GM23248 (cell line): ENCODE data around the gene SERPINE3. TPM values are rescaled to one million over a fixed set of nuclear protein-coding genes. Genes with fewer than 3 reads are reported as not detected.
A peak's percentile ranks its signal among the peaks of the same experiment; 100 is the strongest.

ENCODE experiments used
- DNase-seq: peaks from one replicate; pipeline ENCODE4 v3.0.0-alpha.2; 2015
- H2AFZ ChIP-seq: fragments of 200-600 bp; sonication (generic); 2 replicates; pipeline ENCODE4 v1.6.1; 2016; ENCODE audit warnings: antibody characterized with exemption
- H3F3A ChIP-seq: fragments of 200-600 bp; sonication (generic); 2 replicates; pipeline ENCODE4 v1.6.1; 2016; ENCODE audit warnings: mild to moderate bottlenecking, antibody characterized with exemption, mixed run types; ENCODE audit not compliant: insufficient read depth
- H3K27ac ChIP-seq: fragments of 200-600 bp; sonication (generic); 2 replicates; pipeline ENCODE4 v1.5.1; 2016; ENCODE audit warnings: mild to moderate bottlenecking
- H3K27me3 ChIP-seq: fragments of 200-600 bp; sonication (generic); replicated peaks from 2 replicates; pipeline ENCODE4 v1.6.1; 2016; ENCODE audit warnings: mild to moderate bottlenecking; ENCODE audit not compliant: insufficient read depth
- H3K36me3 ChIP-seq: fragments of 200-600 bp; sonication (generic); 2 replicates; pipeline ENCODE4 v1.6.1; 2016; ENCODE audit warnings: low read depth, mild to moderate bottlenecking
- H3K4me1 ChIP-seq: fragments of 200-600 bp; sonication (generic); 2 replicates; pipeline ENCODE4 v1.6.1; 2016; ENCODE audit warnings: mild to moderate bottlenecking; ENCODE audit not compliant: insufficient read depth
- H3K4me2 ChIP-seq: fragments of 200-600 bp; sonication (generic); one replicate; pipeline ENCODE4 v1.6.1; 2016; ENCODE audit warnings: mild to moderate bottlenecking; ENCODE audit not compliant: unreplicated experiment
- H3K4me3 ChIP-seq: fragments of 200-600 bp; sonication (generic); 2 replicates; pipeline ENCODE4 v1.5.1; 2016; ENCODE audit warnings: mild to moderate bottlenecking
- H3K79me2 ChIP-seq: fragments of 200-600 bp; sonication (generic); 2 replicates; pipeline ENCODE4 v1.6.1; 2016; ENCODE audit warnings: mild to moderate bottlenecking; ENCODE audit not compliant: insufficient read depth
- H3K9ac ChIP-seq: fragments of 200-600 bp; sonication (generic); 2 replicates; pipeline ENCODE4 v1.6.1; 2016; ENCODE audit warnings: mild to moderate bottlenecking
- H3K9me2 ChIP-seq: fragments of 200-600 bp; sonication (generic); 2 replicates; pipeline ENCODE4 v1.6.1; 2016; ENCODE audit warnings: mixed run types, mild to moderate bottlenecking, moderate library complexity; ENCODE audit not compliant: insufficient read depth
- H3K9me3 ChIP-seq: fragments of 200-600 bp; sonication (generic); one replicate; pipeline ENCODE4 v1.6.1; 2017; ENCODE audit warnings: low read depth
- H4K20me1 ChIP-seq: fragments of 200-600 bp; sonication (generic); 2 replicates; pipeline ENCODE4 v1.6.0; 2016; ENCODE audit not compliant: insufficient read depth
- EZH2 ChIP-seq: fragments of 200-600 bp; sonication (generic); IDR thresholded peaks from 2 replicates; pipeline ENCODE4 v1.6.1; 2018; ENCODE audit warnings: antibody characterized with exemption, mild to moderate bottlenecking; ENCODE audit not compliant: insufficient read depth, poor library complexity, severe bottlenecking
- EZH2phosphoT487 ChIP-seq: fragments of 200-600 bp; sonication (generic); IDR thresholded peaks from 2 replicates; pipeline ENCODE4 v1.6.1; 2018; ENCODE audit warnings: antibody characterized with exemption, moderate library complexity, mild to moderate bottlenecking, low read depth; ENCODE audit not compliant: insufficient read depth
- WGBS, 2 experiments: methylation state at CpG; one replicate each; pipeline ENCODE4 v1.1.6; 2015 to 2017; ENCODE audit warnings: low lambda C conversion rate in 2 of 2, low coverage in 1 of 2; ENCODE audit errors: missing lambda C conversion rate in 2 of 2; 5-methylcytosine and 5-hydroxymethylcytosine counted together
- in situ Hi-C: fragments of 300-500 bp; cut with MboI; formaldehyde crosslinking; loops from 2 replicates; pipeline ENCODE4 v1.15.0; 2020
- polyA plus RNA-seq: library from polyadenylated mRNA; unstranded; fragments of >200 nt; fragmentation: Nextera tagmentation; extraction: Ambion mirVana; gene quantifications from 2 replicates; pipeline ENCODE4 v1.2.1, GENCODE V29; 2016
- total RNA-seq: library from RNA; depleted of rRNA; stranded (reverse); fragments of >200 nt; shearing (Covaris generic); gene quantifications from 2 replicates; pipeline ENCODE4 v1.2.3, GENCODE V29; 2014

Gene SERPINE3
- total and polyA plus RNA-seq, 2 experiments from 2014 or later = 0.21 TPM; not detected in 1

DNA sequence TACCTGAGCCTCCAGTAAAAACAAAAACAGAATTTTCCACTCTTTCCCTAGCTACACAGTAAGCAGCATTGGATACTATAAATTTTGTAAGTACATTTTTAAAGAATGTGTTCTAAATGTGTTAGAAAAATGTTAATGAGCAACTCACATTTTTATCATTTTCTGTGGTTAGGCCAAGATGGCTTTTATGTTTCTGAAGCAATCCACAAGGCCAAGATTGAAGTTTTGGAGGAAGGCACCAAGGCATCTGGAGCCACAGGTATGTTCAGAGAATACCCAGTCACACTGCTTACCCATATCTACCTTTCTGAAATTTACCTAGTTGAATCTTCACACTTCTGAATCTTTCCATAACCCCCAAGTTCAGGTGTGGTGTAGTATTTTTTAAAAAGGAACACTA lies 21.6 kb downstream of the SERPINE3 start:
- H2AFZ ChIP-seq = no peak overlapping the region
- TF ChIP-seq EZH2 (no peak), EZH2phosphoT487 (no peak)

DNA sequence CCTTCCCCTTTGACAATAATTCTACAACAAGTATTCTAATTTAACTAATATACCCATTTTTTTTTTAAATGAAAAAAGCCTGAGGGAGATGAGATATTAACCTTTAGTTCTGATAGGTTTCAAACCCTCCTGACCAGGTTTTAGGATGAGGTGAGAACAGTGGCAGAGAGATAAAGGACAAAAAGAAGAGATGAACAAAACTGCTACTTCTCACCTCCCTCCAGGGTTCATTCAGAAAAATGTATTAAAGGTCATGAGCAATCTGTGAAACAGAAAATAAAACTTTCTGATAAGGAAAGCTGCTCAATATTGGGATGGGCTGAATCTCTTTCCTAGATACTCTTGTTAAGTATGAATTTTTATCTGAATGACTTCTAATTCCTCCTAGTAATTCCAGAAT lies 24.1 kb downstream of the SERPINE3 start:
- in situ Hi-C loops = no loop called here
- no peak overlapping the region for H3K4me2 ChIP-seq
- peaks cover 20% of the 10 kb centered on the region for H3F3A ChIP-seq
- H3K27me3 ChIP-seq = no peaks in the 10 kb centered on the region
- no peaks in the 10 kb centered on the region for H4K20me1 ChIP-seq
- no peaks in the 10 kb centered on the region for H3K9me3 ChIP-seq
- 0 out of 2 replicates have a peak, but pooled peaks cover 5% of the 10 kb centered on the region for H3K79me2 ChIP-seq
- peaks cover 20% of the 10 kb centered on the region for H3K4me1 ChIP-seq
- TF ChIP-seq EZH2 = no peak
- TF ChIP-seq EZH2phosphoT487 = no peak
- H2AFZ ChIP-seq = no peak overlapping the region
- H3K36me3 ChIP-seq = peaks cover 79% of the 10 kb centered on the region
- H3K27ac ChIP-seq = no peak overlapping the region
- DNase-seq = no peak
- no peak overlapping the region for H3K4me3 ChIP-seq
- no peak overlapping the region for H3K9ac ChIP-seq
- no peaks in the 10 kb centered on the region for H3K9me2 ChIP-seq

More for the DNA sequence above, 21.6 kb downstream of the SERPINE3 start:
- no peak for DNase-seq
- in situ Hi-C loops = no loop called here
- no peaks in the 10 kb centered on the region for H3K9me3 ChIP-seq
- peaks cover 54% of the 10 kb centered on the region for H3K36me3 ChIP-seq
- no peak overlapping the region for H3K9ac ChIP-seq
- H4K20me1 ChIP-seq = no peaks in the 10 kb centered on the region
- H3K4me2 ChIP-seq = no peak overlapping the region
- no peaks in the 10 kb centered on the region for H3K9me2 ChIP-seq
- H3K27ac ChIP-seq = no peak overlapping the region
- H3K79me2 ChIP-seq = 0 out of 2 replicates have a peak, but pooled peaks cover 1% of the 10 kb centered on the region
- H3K27me3 ChIP-seq = no peaks in the 10 kb centered on the region
- peaks cover 20% of the 10 kb centered on the region for H3K4me1 ChIP-seq
- H3F3A ChIP-seq = peaks cover 17% of the 10 kb centered on the region; the same call in 1 of the 2 replicates
- H3K4me3 ChIP-seq = no peak overlapping the region

DNA sequence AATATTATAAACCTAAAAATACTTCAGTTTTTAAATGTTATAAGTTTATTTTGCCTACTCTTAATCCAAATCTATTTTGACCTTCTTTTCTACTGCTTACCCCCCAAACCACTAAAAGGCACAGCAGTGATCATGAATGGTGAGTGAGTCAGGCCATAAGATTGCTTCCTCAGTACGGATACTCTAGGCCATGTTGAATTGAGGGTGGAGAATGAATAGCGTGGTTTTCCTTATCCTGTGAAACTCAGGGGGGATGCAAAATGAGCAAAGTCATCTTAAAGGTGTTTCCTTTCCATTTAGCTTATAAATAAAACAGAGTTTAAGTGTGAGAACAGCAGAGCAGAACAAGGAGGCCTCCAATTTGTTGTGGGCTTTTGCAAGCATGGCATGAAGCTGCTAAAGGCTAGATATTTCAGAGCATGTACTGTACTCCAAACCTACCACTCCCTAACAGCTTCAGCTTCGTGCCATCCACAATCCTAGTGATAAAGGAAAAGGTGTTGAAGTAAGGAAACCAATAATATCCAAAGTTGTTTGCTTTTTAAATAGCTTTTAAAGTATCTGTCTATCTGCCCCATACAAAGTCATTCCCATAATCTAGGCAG lies 25.0 kb downstream of the SERPINE3 start:
- H3K79me2 ChIP-seq = 0 out of 2 replicates have a peak, but pooled peaks cover 13% of the 10 kb centered on the region
- no peaks in the 10 kb centered on the region for H3K9me2 ChIP-seq
- H2AFZ ChIP-seq = no peak overlapping the region
- in situ Hi-C loops = no loop called here
- no peak overlapping the region; the same call in 1 of the 2 replicates for H3K4me3 ChIP-seq
- H3K27ac ChIP-seq = peak overlapping the region; percentile 39
- WGBS, 2 experiments = 41 to 48% methylated on average over 3 of the region's 3 CpGs
- no peak for TF ChIP-seq EZH2
- TF ChIP-seq EZH2phosphoT487 = no peak
- H3K4me2 ChIP-seq = no peak overlapping the region
- H3F3A ChIP-seq = peaks cover 24% of the 10 kb centered on the region
- peak; percentile 66 for DNase-seq
- no peaks in the 10 kb centered on the region for H3K27me3 ChIP-seq
- peaks cover 86% of the 10 kb centered on the region for H3K36me3 ChIP-seq
- H3K9ac ChIP-seq = no peak overlapping the region
- H3K4me1 ChIP-seq = peaks cover 26% of the 10 kb centered on the region
- no peaks in the 10 kb centered on the region for H3K9me3 ChIP-seq
- no peaks in the 10 kb centered on the region for H4K20me1 ChIP-seq

DNA sequence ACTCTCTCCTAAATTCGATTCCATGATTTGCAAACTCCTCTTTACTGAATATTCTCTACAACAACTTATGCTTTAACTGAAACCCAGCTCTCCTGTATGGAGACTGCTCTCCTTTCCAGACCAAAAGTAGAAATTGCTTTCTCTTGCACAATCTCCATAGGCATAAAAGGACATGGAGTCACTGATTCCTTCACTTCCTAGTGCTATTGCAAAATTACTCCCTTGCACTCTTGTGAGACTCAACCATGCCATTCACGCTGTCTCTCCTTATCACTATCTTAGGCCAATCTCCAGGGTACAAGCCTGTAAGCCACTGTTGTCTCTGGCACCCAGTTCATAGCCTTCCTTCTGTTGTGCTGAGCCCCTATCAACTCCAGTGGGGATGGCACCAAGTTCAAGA lies 30.6 kb downstream of the SERPINE3 start:
- Histone ChIP-seq H3K9me3 (no peaks in the 10 kb centered on the region), H3K27me3 (no peaks in the 10 kb centered on the region), H3F3A (peaks cover 52% of the 10 kb centered on the region), H3K9ac (0 out of 2 replicates have a peak overlapping the region, but pooled peaks have one; percentile 13), H3K4me2 (peak overlapping the region; percentile 37), H3K27ac (peak overlapping the region; percentile 67), H3K36me3 (peaks cover 74% of the 10 kb centered on the region), H3K9me2 (no peaks in the 10 kb centered on the region), H3K79me2 (peaks cover 61% of the 10 kb centered on the region), H4K20me1 (no peaks in the 10 kb centered on the region), H3K4me1 (peaks cover 17% of the 10 kb centered on the region), H3K4me3 (peak overlapping the region; percentile 10; the same call in 1 of the 2 replicates), H2AFZ (no peak overlapping the region)
- TF ChIP-seq EZH2 (no peak), EZH2phosphoT487 (no peak)
- 78 to 85% methylated on average over 2 of the region's 2 CpGs for WGBS, 2 experiments
- in situ Hi-C loops = no loop called here
- DNase-seq = peak; percentile 75

DNA sequence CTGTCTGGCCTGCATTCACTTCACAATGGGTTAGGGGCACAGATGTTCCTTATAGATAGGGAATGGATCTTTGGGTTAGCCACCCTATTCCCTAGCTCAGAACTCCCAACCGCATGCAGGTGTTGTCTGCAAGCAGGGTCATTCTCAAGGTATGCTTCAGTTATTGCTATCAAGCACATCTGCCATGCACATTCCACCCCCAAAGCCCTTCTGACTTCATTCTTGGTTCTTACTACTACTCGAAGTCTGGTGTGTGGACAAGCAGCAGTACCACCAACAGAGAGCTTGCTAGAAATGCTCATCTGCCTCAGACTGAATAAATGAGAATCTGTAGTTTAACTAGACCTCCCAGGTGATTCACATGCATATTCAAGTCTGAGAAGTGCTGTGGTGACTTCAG lies 31.3 kb downstream of the SERPINE3 start:
- peaks cover 61% of the 10 kb centered on the region for H3K79me2 ChIP-seq
- no peaks in the 10 kb centered on the region for H3K9me3 ChIP-seq
- peaks cover 17% of the 10 kb centered on the region for H3K4me1 ChIP-seq
- H3K27me3 ChIP-seq = no peaks in the 10 kb centered on the region
- in situ Hi-C loops = no loop called here
- no peak overlapping the region for H3K4me3 ChIP-seq
- H3K4me2 ChIP-seq = no peak overlapping the region
- H2AFZ ChIP-seq = no peak overlapping the region
- H3K27ac ChIP-seq = peak overlapping the region; percentile 67
- H3F3A ChIP-seq = peaks cover 52% of the 10 kb centered on the region
- TF ChIP-seq EZH2 (no peak), EZH2phosphoT487 (no peak)
- H3K36me3 ChIP-seq = peaks cover 74% of the 10 kb centered on the region
- no peak overlapping the region for H3K9ac ChIP-seq
- no peak for DNase-seq
- no peaks in the 10 kb centered on the region for H4K20me1 ChIP-seq
- 84 to 88% methylated on average over 2 of the region's 2 CpGs for WGBS, 2 experiments
- H3K9me2 ChIP-seq = no peaks in the 10 kb centered on the region
